ACHN (cell line): Measurements from ENCODE around the gene STN1.

Source experiments
- DNase-seq: peaks from one replicate; pipeline ENCODE4 v3.0.0-alpha.2; 2015
- in situ Hi-C: cut with HindIII; loops from 2 replicates; pipeline ENCODE4 v1.10.0; 2017; ENCODE audit warnings: low sequenced_read_pairs, low pct_ligation_motif_present, low pct_unique_long_range_greater_than_20kb

The STN1 gene

GRCh38 chr10:103839519-103839871 lies 78.5 kb downstream of the STN1 start:
- no peak for DNase-seq
- in situ Hi-C loops = no loop called here

- in situ Hi-C loops = no loop called here
- DNase-seq = no peak
Measured at GRCh38 chr10:103838862-103839518, 79.0 kb downstream of the STN1 start.

- no peak for DNase-seq
- in situ Hi-C loops = no loop called here
Measured at GRCh38 chr10:103838070-103838395, 80.0 kb downstream of the STN1 start.

- no peak for DNase-seq
- in situ Hi-C loops = no loop called here
Measured at GRCh38 chr10:103837370-103838069, 80.5 kb downstream of the STN1 start.

- DNase-seq = no peak
- in situ Hi-C loops = no loop called here
Measured at GRCh38 chr10:103836861-103837260, 81.1 kb downstream of the STN1 start.

- in situ Hi-C loops = no loop called here
- no peak for DNase-seq
Measured at GRCh38 chr10:103836273-103836672, 81.7 kb downstream of the STN1 start.

- no peak for DNase-seq
- in situ Hi-C loops = no loop called here
Measured at GRCh38 chr10:103835096-103836050, 82.6 kb downstream of the STN1 start.

- in situ Hi-C loops = no loop called here
Measured at GRCh38 chr10:103834436-103835095, 83.4 kb downstream of the STN1 start.

GRCh38 chr10:103833731-103834365 lies 84.1 kb downstream of the STN1 start:
- in situ Hi-C loops = no loop called here
- DNase-seq = no peak

More at GRCh38 chr10:103834436-103835095, 83.4 kb downstream of the STN1 start:
- DNase-seq = no peak

GRCh38 chr10:103832806-103833205 lies 85.2 kb downstream of the STN1 start:
- DNase-seq = no peak
- in situ Hi-C loops = no loop called here
